ENCODE measurements around the gene CNDP2.

DNA sequence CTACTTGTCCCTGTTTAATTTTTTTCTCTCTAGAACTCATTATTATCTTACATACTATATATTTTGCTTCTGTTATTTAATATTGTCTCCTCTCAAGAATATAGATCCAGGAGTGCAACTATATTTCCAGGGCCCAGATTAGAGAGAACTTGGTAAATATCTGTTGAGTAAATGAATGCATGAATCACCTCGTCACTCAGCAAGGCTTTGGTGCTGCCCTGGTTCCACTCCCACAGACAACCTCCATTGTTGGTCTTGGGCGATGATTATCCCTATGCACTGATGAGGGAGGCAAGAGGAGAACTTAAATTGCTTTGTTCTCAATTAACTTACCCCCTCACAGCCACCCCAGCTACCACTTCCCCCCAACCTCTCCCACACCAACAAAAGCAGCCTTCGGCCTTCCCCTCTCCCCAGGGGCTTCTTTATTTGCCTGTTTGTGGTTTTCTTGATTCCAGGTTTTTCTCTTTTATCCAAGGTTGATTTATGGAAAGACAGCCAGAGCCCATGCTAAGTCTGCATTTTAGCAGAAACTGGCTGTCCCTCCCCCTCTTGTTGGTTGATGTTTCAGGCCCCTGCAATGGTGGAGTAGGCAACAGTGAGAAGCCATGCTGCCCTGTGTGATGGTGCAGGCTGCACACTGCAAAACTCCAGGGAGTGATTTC is 22.1 kb upstream of the CNDP2 start:
- TF ChIP-seq TCF7L2 (IDR thresholded peaks at IDR 0.05; ENCODE audit: low read depth, low read length) (no peak), POLR2AphosphoS5 (IDR thresholded peaks at IDR 0.05; ENCODE audit: low read depth, low read length) (no peak)
- TF ChIP-seq, protein P1, sequence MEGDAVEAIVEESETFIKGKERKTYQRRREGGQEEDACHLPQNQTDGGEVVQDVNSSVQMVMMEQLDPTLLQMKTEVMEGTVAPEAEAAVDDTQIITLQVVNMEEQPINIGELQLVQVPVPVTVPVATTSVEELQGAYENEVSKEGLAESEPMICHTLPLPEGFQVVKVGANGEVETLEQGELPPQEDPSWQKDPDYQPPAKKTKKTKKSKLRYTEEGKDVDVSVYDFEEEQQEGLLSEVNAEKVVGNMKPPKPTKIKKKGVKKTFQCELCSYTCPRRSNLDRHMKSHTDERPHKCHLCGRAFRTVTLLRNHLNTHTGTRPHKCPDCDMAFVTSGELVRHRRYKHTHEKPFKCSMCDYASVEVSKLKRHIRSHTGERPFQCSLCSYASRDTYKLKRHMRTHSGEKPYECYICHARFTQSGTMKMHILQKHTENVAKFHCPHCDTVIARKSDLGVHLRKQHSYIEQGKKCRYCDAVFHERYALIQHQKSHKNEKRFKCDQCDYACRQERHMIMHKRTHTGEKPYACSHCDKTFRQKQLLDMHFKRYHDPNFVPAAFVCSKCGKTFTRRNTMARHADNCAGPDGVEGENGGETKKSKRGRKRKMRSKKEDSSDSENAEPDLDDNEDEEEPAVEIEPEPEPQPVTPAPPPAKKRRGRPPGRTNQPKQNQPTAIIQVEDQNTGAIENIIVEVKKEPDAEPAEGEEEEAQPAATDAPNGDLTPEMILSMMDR (IDR thresholded peaks at IDR 0.05), result no peak
- TF ChIP-seq, protein P2, sequence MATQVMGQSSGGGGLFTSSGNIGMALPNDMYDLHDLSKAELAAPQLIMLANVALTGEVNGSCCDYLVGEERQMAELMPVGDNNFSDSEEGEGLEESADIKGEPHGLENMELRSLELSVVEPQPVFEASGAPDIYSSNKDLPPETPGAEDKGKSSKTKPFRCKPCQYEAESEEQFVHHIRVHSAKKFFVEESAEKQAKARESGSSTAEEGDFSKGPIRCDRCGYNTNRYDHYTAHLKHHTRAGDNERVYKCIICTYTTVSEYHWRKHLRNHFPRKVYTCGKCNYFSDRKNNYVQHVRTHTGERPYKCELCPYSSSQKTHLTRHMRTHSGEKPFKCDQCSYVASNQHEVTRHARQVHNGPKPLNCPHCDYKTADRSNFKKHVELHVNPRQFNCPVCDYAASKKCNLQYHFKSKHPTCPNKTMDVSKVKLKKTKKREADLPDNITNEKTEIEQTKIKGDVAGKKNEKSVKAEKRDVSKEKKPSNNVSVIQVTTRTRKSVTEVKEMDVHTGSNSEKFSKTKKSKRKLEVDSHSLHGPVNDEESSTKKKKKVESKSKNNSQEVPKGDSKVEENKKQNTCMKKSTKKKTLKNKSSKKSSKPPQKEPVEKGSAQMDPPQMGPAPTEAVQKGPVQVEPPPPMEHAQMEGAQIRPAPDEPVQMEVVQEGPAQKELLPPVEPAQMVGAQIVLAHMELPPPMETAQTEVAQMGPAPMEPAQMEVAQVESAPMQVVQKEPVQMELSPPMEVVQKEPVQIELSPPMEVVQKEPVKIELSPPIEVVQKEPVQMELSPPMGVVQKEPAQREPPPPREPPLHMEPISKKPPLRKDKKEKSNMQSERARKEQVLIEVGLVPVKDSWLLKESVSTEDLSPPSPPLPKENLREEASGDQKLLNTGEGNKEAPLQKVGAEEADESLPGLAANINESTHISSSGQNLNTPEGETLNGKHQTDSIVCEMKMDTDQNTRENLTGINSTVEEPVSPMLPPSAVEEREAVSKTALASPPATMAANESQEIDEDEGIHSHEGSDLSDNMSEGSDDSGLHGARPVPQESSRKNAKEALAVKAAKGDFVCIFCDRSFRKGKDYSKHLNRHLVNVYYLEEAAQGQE (IDR thresholded peaks at IDR 0.05; ENCODE audit: insufficient read depth in 1 of 2, low read depth in 2 of 2, low read length in 1 of 2), result no peak

Measured in Panc1 (cell line).